A673 (cell line): Measurements from ENCODE around the gene GNG7. TPM values are rescaled to one million over a fixed set of nuclear protein-coding genes. Genes with fewer than 3 reads are reported as not detected.
"Not testable (repeated sequence)": the region's sequence is repeated elsewhere in the genome, so short reads cannot be mapped to it uniquely, and the experiment has no call there.

ENCODE experiments used
- BruUV-seq: library from RNA; stranded (reverse); fragments of 400-500 nt; replicated peaks from 2 replicates; lab custom pipeline; 2021; lab: Mats Ljungman, UMichigan
- CTCF ChIA-PET: fragments of 300-600 bp; sonication (Branson Sonifier 250); formaldehyde crosslinking; loops from one replicate; lab custom pipeline; 2022; ENCODE audit warnings: antibody characterized with exemption; lab: Charles Lee
- POLR2A ChIA-PET: fragments of 300-600 bp; sonication (Branson Sonifier 250); formaldehyde crosslinking; loops from one replicate; lab custom pipeline; 2022; ENCODE audit warnings: antibody characterized with exemption; ENCODE audit not compliant: low non-redundant PET; lab: Charles Lee
- DNase-seq: peaks from one replicate; pipeline ENCODE4 v3.0.0-alpha.2; 2015; ENCODE audit warnings: low spot score
- H3K27ac ChIP-seq: fragments of 200-600 bp; sonication (generic); 2 replicates; pipeline ENCODE4 v1.5.1; 2016; ENCODE audit warnings: mixed run types, low read depth, mild to moderate bottlenecking, mixed read lengths, antibody characterized with exemption, low read length; ENCODE audit not compliant: poor library complexity, severe bottlenecking
- H3K27me3 ChIP-seq: fragments of 200-600 bp; sonication (generic); replicated peaks from 2 replicates; pipeline ENCODE4 v1.6.1; 2017; ENCODE audit warnings: mixed run types, low read depth, mild to moderate bottlenecking, mixed read lengths, antibody characterized with exemption, low read length; ENCODE audit not compliant: insufficient read depth, poor library complexity
- H3K36me3 ChIP-seq: fragments of 200-600 bp; sonication (generic); 2 replicates; pipeline ENCODE4 v1.6.1; 2016; ENCODE audit warnings: mixed run types, mild to moderate bottlenecking, mixed read lengths, antibody characterized with exemption, low read length; ENCODE audit not compliant: insufficient read depth, poor library complexity, severe bottlenecking
- H3K4me1 ChIP-seq: fragments of 200-600 bp; sonication (generic); 2 replicates; pipeline ENCODE4 v1.6.1; 2017; ENCODE audit warnings: mixed run types, mild to moderate bottlenecking, mixed read lengths, antibody characterized with exemption, low read length; ENCODE audit not compliant: insufficient read depth, poor library complexity, severe bottlenecking
- H3K4me3 ChIP-seq: fragments of 200-600 bp; sonication (generic); 2 replicates; pipeline ENCODE4 v1.5.1; 2016; ENCODE audit warnings: low read depth, mixed run types, mild to moderate bottlenecking, mixed read lengths, low read length; ENCODE audit not compliant: poor library complexity, severe bottlenecking
- H3K9me3 ChIP-seq: fragments of 200-600 bp; sonication (generic); 2 replicates; pipeline ENCODE4 v1.6.1; 2016; ENCODE audit warnings: mixed run types, low read depth, mild to moderate bottlenecking, mixed read lengths, antibody characterized with exemption, low read length; ENCODE audit not compliant: poor library complexity, severe bottlenecking
- CTCF ChIP-seq: fragments of 300-800, 200-600 bp; sonication (generic); conservative IDR thresholded peaks from 2 replicates; pipeline ENCODE4 v1.5.1; 2017; ENCODE audit warnings: low read depth, mild to moderate bottlenecking, antibody characterized with exemption, low read length, moderate library complexity, mixed read lengths
- EZH2 ChIP-seq: fragments of 200-600 bp; sonication (generic); IDR thresholded peaks from 2 replicates; pipeline ENCODE4 v1.6.1; 2017; ENCODE audit warnings: borderline replicate concordance, low read depth, mild to moderate bottlenecking, mixed read lengths, antibody characterized with exemption, low read length; ENCODE audit not compliant: poor library complexity, severe bottlenecking
- intact Hi-C: fragments of 100-400 bp; cut with micrococcal nuclease; formaldehyde crosslinking; loops from one replicate; pipeline ENCODE4 v1.10.0; 2022; ENCODE audit not compliant: unreplicated experiment
- total RNA-seq: library from RNA; stranded (reverse); gene quantifications from 2 replicates; pipeline ENCODE4 v1.2.3, GENCODE V29; 2021

GNG7 gene
- total RNA-seq, 1 experiment from 2014 or later = 0.30 TPM

GRCh38 chr19:2544576-2545415 lies 157.7 kb downstream of the GNG7 start:
- Histone ChIP-seq H3K27ac (no peak overlapping the region), H3K4me3 (no peak overlapping the region), H3K4me1 (peaks cover 29% of the 10 kb centered on the region), H3K9me3 (no peaks in the 10 kb centered on the region), H3K36me3 (no peaks in the 10 kb centered on the region), H3K27me3 (no peaks in the 10 kb centered on the region)
- BruUV-seq = no TSS peak
- CTCF ChIA-PET = no interaction called here
- no peak for TF ChIP-seq EZH2
- TF ChIP-seq CTCF = no peak
- DNase-seq = no peak
- POLR2A ChIA-PET = no interaction called here
- intact Hi-C loops = loop anchor here (5.0 kb wide), 1 partner anchor 67 kb away; the partner anchor contains the start of gene GADD45B

- Histone ChIP-seq H3K27me3 (no peaks in the 10 kb centered on the region), H3K36me3 (no peaks in the 10 kb centered on the region), H3K4me1 (peaks cover 29% of the 10 kb centered on the region), H3K27ac (peak overlapping the region; percentile 88), H3K9me3 (no peaks in the 10 kb centered on the region), H3K4me3 (no peak overlapping the region)
- intact Hi-C loops = loop anchor here (5.0 kb wide), 1 partner anchor 66 kb away; the partner anchor contains the start of gene GADD45B
- ChIA-PET CTCF (interaction anchor here (0.5 to 0.6 kb wide), 2 partner anchors 175 to 565 kb away, joined by 5 to 6 read pairs; no protein-coding TSS in a partner anchor), POLR2A (interaction anchor here (0.5 to 0.6 kb wide), 2 partner anchors 41 to 44 kb away, joined by 5 to 8 read pairs; no protein-coding TSS in a partner anchor)
- TF ChIP-seq CTCF (peak; percentile 37; the same call in 1 of the 2 replicates), EZH2 (no peak)
- no TSS peak for BruUV-seq
- DNase-seq = peak; percentile 98
Observed at GRCh38 chr19:2543463-2544442, 158.7 kb downstream of the GNG7 start.

GRCh38 chr19:2543072-2543462 lies 159.4 kb downstream of the GNG7 start:
- H3K4me3 ChIP-seq = not testable (repeated sequence)

More at GRCh38 chr19:2543072-2543462, 159.4 kb downstream of the GNG7 start:
- Histone ChIP-seq H3K4me1 (peaks cover 29% of the 10 kb centered on the region), H3K27ac (peak overlapping the region; percentile 88)
- H3K36me3 ChIP-seq, BruUV-seq, DNase-seq, H3K27me3 ChIP-seq, POLR2A ChIA-PET, H3K9me3 ChIP-seq: not testable (repeated sequence)
- CTCF ChIA-PET = interaction anchor here (0.5 to 0.6 kb wide), 2 partner anchors 174 to 565 kb away, joined by 5 to 6 read pairs; no protein-coding TSS in a partner anchor
- intact Hi-C loops = loop anchor here (5.0 kb wide), 1 partner anchor 66 kb away; the partner anchor contains the start of gene GADD45B
